NCI-H1105 treated with DMSO at 0.1 percent for 48 hours (cell line): ENCODE data around the gene ASMTL.
"Not testable (repeated sequence)": the region's sequence is repeated elsewhere in the genome, so short reads cannot be mapped to it uniquely, and the experiment has no call there.

Source experiments
- DNase-seq: peaks from one replicate; lab custom pipeline; 2025; lab: John Stamatoyannopoulos, UW

The ASMTL gene

DNA sequence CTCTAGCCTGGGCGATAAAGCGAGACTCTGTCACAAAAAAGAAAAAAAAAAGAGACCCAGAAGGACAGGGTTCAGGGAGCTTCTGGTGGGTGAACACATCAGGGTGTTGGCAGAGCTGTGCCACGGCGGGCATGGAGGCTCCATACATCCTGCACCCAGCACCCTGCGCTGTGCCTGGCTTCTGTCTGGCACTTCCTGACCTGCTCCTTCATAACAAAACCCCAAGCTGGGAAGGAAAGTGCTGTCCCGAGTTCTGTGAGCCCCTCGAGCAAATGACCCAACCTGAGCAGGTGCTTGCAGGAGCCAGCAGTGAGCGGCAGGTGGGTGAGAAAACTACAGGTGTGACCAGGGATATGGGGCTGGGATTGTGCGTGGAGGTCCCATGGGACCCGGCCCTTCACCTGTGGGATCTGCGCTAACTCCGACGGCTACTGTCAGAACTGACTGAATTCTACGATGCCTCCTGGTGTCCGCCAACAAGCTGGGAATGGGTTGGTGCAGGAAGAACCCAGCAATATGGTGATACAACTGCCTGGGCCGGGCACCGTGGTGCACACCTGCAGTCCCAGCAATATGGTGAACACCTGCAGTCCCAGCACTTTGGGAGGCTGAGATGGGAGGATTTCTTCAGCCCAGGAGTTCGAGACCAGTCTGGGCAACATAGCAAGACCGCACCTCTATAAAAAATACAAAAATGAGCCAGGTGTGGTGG is 18.9 kb downstream of the ASMTL start:
- DNase-seq = no peak

DNA sequence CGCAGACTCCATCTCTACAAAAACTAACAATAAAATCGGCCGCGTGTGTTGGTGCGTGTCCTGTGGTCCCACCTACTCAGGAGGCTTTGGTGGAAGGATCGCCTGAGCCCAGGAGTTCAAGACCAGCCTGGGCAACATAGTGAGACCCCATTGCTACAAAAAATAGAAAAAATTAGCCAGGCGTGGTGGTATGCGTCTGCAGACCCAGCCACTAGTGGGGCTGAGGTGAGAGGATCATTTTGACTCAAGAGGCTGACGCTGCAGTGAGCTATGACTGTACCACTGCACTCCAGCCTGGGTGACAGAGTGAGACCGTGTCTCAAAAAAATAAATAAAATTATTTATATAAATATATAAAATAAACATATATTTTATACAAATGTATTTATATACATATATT is 22.3 kb downstream of the ASMTL start:
- no peak for DNase-seq

DNA sequence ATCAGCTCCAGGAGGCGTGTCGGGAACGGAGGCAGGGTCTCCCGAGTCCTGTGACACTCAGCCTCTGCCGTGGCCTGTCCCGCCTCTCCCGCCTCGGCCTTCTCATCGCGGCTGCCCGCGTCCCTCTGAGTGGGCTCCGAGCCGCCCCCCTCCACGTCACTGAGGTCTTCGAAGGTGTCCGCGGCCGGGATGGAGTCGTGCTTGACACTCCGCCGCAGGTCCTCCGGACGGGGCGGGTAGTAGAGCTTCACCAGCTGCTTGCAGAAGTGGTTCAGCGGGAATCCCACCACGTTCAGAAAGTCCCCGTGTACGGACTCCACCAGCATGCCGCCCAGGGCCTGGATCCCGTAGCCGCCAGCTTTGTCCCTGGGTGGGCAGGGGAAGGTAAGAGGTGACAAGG is 25.0 kb downstream of the ASMTL start:
- DNase-seq = no peak

DNA sequence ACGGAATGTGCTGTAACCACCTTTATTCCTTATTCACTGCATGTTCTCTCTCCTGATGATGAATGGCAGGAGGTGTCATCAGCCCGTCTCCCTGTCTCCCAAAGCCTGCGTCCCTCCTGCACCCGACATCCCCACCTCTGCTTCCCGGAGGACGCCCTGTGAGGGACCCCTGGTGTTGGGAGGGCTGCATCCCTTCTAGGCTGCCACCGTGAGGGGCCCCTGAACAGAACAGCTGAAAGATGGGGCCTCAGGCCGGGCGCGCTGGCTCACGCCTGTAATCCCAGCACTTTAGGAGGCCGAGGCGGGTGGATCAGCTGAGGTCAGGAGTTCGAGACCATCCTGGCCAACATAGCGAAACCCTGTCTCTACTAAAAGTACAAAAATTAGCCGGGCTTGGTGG is 26.4 kb downstream of the ASMTL start:
- DNase-seq = not testable (repeated sequence)

DNA sequence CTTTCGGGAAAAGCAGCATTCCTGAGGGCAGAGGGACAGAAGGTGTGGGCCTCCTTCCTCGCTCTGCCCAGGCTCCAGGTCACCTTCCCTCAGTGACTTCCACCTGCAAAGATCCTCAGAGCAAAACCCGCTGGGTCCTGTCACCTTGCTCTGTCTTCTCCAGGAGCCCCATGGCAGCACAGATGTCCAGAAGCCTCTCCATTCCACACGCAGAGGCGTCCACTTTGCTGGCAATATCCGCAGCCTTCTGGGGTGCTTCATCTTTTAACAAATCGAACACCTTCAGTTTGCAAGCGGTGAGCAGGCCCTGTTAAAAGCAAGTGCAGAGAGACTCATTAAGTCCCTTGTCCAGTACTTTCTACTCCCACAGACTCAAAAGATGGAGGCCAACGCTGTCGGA is 27.3 kb downstream of the ASMTL start:
- DNase-seq = no peak

DNA sequence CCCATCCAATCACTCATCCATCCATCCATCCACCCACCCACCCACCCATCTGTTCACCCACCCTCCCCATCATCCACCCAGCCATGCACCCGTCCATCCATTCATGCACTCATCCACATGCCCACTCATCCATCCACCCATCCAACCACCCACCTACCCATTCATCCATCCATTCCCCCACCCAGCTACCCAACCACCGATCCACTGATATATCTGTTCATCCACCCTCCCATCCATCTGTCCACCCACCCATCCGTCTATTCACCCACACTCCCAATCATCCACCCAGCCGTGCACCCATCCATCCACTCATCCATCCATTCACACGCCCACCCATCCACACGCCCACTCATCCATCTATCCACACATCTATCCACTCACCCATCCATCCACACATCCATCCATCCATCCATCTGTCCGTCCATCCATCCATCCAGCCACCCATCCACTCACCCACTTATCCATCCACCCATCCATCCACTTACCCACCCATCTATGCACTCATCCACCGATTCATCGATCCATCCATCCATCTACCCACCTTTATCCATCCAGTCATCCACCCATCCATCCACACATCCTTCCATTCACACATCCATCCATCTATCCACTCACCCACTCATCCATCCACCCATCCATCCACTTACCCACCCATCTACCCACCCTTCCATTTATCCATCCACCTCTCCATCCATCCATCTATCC is 28.4 kb downstream of the ASMTL start:
- DNase-seq = no peak

DNA sequence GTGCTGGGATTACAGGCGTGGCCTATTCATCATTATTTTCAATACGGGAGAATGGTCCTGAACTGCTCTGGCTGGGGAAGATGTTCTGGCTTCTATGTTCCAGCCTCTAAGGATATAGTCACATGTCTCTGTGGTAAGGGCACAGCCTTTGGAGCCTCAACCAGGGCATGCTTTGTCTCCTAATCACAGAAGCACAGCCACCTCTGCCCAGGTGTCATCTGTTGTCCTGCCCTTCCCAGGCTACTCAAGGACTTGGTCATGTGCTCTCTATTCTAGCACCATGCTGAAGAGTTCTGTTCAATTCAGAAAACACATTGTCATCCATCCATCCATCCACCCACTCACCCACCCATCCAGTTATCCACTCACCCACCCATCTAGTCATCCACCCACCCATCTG is 29.5 kb downstream of the ASMTL start:
- DNase-seq = no peak

DNA sequence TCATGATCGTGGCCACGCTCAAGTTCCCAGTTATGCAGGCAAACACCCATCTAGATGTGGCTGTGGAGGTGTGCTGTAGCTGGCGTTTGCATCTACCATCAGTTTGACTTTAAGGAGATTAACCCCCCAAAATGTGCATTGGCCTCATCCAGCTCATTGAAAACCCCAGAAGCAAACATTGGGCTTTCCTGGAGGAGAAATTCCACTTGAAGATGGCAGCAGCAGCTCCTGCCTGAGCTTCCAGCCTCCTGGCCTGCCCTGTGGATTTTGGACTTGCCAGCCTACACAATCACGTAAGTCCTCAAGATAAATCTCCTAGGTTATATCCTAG is 30.6 kb downstream of the ASMTL start:
- no peak for DNase-seq

DNA sequence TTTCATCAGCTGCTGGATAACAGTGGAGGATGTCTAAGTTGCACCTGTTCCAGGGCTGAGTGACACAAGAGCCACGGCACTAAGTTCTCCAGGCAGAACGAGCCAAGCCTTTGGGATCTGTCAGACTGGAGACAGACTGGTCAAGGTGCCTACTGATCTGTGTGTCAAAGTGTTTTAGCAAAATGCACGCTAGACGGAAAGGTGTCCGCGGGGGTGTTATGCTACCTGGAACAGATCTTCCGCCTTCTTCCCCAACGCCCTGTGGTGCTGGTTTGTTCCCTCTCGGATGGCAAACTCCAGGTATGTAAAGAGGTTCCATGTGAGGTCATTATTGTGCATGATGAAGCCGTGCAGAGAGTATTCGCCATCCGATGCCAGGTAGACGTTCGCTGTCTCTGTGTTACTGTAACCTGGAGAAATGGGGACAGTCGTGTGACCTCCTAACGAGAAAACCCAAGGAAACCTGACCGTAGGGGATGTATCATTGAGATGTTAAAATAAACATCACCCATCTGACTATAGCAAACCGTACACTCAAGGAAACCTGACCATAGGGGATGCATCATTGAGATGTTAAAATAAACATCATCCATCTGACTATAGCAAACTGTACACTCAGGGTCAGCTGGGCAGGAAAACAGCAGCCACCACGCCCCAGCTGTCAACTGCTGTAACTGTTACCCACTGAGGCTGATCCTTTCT is 31.1 kb downstream of the ASMTL start:
- no peak for DNase-seq

DNA sequence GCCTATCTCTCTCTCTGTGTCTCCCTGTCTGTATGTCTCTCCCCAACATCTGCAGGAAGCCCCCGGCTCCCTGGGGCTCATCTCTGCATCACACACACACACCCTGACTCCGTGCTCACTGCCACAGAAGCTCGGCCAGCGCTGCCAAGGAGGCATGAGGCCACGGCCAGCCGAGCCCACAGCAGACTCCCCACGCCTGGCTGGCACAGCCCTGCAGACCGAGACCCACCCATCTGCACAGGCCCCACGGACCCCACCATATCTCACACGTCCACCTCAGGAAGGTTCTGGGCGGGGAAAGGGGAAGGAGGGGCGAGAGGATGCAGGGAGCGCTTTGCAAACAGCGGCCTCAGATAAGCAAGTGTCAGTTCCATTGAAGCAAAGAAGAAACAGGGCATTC is 32.3 kb downstream of the ASMTL start:
- no peak for DNase-seq

DNA sequence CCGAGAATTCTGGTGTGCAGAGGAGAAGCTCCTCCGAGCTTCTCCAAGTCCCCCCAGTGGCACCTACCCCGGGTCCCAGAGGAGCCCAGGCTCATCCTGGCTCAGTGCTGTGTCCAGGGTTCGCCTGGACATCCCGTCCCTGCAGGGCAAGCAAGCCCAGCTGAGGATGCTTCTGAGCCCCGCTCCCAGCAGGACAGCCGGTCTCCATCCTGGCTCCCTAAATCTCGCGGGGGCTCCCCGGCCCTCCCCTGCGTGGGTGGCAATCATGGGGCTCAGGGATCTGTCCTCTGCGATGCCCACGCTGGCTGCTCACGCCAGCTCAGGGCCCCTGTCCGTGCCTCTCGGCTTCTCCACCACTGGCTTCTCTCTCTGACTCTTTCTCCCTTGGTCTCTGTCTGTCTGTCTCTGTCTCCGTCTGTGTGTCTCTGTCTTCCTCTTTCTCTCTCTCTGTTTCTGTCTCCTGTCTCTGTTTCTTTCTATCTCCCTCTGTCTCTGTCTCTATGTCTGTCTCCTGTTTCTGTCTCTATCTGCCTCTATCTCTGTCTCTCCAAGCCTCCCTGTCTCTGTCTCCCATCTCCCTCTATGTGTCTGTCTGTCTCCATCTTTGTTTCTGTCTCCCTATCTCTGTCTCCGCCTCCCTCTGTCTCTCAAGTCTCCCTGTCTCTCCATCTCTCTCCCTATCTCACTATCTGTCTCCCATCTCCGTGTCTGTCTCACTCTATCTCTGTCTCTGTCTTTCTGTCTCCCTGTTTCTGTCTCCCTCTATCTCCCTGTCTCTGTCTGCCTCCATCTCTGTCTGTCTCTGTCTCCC is 33.0 kb downstream of the ASMTL start:
- no peak for DNase-seq

DNA sequence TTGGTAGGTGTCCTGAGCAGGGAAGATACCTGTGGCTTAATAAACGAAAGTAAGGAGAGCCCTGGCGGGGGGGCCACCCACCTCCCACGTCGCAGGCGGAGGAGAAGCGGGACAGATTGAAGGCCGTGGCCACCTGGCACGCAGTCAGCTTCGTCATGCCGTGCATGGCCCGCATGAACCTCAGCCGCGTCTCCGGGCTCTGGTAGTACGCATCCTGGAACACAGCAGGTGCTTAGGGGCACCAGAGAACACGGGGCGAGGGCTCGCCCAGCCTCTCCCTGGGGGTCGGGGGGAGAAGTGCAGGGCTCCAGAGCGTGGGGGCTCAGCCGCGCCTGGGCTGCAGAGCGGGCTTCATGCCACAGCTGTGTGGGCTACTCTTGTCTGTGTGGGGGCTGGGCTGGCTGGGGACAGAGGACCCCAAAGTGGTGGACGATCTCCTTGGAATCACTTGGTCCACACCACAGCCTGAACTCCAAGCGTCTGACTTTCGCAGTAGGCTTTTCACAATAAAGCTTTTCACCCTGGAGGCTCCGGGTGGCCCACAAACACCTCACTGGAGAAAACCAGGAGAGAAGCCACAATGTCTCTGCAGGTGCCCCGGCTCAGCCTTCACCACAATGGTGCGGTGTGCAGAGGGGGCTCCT is 33.7 kb downstream of the ASMTL start:
- DNase-seq = no peak

DNA sequence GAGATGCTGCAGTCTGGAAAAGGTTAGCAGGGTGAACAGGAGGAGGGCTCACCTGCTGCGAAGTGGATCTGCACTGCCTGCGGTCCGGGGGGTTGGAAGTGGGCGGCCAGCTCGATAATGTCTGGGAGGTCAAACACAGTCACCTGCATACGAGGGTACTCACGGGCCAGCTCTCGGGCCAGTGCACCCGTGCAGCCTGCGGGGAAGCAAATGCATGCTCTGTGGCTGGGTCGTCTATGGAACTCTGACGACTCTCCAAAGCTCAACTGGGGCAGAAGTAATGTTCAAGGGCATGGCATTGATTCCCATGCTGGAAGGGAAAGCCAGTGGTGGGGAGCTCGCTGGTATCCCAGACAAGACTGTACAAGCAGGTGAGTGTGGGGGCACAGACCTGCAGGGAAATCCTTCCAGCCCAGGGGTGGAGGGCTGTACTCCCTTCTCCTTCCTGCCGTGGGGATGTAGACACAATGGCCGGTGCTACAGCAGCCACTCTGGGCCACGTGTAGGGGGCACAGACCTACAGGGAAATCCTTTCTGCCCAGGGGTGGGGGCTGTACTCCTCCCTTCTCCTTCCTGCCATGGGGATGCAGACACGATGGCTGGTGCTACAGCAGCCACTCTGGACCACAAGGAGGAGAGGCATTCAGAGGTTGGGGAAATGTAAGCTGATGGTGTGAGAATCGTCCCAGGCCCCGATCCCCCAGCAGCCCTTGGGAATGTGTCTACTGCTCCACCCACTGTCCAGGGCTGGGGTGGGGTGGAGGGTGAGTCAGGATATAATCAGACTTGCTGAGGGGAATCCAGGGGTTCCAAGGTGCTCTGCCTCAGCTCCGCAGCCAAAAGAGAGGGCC is 34.6 kb downstream of the ASMTL start:
- no peak for DNase-seq

DNA sequence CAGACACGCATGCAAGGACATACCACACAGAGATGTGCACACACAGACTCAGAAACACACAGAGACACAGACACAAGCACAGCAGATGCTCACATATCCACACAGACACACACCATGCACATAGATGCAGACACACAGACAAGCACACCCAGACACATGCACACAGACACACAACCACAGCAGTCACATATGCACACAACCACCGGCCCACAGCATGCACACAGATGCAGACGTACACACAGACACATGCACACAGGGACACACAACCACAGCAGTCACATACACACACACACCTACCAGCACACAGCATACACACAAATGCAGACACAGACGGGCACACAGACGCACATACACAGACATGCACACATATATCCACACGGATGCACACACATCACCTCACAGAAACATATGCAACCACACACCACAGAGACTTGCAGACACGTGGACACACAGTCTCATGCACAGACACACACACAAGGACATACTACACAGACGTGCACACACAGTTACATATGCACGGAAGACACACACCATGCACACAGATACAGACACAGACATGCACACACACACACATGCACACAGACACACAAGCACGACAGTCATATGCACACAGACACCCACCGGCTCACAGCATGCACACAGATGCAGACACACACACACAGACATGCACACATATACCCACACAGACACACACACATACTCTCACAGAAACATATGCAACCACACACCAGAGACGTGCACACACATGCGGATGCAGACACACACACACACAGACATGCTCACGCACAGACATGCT is 35.5 kb downstream of the ASMTL start:
- no peak for DNase-seq

DNA sequence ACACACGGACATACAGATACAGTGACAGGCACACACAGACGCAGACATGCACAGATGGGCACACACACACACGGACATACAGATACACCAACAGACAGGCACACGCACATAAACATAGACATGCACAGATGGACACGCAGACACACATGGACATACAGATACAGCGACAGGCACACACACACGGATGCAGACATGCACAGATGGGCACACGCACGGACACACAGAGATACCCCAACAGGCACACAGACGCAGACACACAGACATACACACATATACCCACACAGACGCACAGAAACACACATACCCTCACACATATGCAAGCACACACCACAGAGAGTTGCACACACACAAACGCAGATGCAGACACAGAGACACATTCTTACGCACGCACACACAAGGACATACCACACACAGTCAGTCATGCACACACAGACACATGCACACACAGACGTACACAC is 36.4 kb downstream of the ASMTL start:
- DNase-seq = no peak

DNA sequence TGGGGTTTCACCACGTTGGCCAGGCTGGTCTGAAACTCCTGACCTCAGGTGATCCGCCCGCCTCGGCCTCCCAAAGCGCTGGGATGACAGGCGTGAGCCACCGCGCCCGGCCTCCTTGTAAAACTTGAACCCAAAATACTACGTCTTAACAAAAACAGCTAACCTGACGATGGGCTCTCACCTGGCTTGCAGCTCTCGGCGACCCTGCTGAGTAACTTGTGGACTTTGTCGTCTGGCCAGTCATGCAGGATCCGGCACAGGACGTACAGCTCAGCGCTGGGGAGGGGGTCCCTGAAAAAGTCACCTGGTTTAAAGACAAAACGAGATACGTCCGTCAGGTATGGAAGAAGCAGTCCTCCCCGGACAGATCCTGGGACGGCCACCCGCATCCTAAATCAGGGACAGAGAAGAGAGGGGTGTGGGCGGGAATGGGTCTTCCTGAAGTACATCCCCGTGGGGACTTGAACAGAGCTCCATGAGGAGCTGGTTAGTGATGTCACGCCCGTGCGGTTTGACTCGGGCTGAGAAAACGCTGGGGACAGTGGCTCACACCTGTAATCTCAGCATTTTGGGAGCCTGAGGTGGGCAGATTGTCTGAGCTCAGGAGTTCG is 40.1 kb downstream of the ASMTL start:
- no peak for DNase-seq

DNA sequence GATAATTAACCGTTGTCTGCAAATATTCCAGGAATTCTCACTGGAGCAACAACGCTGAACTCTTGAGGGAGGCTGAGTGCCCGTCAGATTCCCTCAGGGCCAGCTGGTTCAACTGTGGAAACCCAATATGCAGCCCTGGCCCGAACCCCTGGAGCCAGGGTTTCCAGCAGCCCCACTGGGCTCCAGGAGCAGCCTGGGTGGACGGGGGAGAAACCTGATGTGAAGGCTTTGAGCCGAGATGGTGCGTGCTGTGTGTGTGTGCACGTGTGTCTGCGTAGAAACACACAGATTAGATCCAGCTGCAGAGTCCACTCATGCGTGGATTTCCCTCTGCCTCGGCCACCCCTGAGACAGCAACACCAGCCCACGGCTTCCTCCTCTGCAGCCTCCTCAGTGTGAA is 41.4 kb downstream of the ASMTL start:
- DNase-seq = no peak

DNA sequence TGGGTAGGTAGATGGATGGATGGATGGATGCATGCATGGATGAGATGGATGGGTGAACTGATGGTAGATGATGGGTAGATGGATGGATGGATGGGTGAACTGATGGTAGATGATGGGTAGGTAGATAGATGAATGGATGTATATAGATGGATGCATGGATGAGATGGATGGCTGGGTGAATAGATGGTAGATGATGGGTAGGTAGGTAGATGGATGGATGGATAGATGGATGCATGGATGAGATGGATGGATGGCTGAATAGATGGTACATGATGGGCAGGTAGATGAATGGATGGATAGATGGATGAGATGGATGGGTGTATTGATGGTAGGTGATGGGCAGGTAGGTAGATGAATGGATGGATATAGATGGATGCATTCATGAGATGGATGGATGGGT is 45.7 kb downstream of the ASMTL start:
- DNase-seq = no peak

DNA sequence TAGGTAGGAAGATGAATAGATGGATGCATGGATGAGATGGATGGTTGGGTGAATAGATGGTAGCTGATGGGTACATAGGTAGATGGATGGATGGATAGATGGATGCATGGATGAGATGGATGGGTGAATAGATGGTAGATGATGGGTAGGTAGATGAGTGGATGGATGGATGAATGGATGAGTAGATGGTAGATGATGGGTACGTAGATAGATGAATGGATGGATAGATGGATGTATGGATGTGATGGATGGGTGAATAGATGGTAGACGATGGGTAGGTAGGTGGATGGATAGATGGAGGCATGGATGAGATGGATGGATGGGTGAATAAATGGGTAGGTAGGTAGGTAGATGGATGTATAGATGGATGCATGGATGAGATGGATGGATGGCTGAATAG is 46.9 kb downstream of the ASMTL start:
- DNase-seq = not testable (repeated sequence)

DNA sequence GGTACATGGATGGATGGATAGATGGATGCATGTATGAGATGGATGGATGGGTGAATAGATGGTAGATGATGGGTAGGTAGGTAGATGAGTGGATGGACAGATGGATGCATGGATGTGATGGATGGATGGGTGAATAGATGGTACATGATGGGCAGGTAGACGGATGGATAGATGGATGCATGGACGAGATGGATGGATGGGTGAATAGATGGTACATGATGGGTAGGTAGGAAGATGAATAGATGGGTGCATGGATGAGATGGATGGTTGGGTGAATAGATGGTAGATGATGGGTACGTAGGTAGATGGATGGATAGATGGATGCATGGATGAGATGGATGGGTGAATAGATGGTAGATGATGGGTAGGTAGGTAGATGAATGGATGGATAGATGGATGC is 48.8 kb downstream of the ASMTL start:
- DNase-seq = not testable (repeated sequence)
